Measurements from ENCODE around the gene ACAP2. TPM values are rescaled to one million over a fixed set of nuclear protein-coding genes. Genes with fewer than 3 reads are reported as not detected.

ACAP2 gene
- total RNA-seq, 4 donors from 2014 or later: 53.5 to 69.8 (median 62.5) TPM

GRCh38 chr3:195257454-195258448 is 185.1 kb downstream of the ACAP2 start:
- Histone ChIP-seq H3K27me3 (no peaks in the 10 kb centered on the region), H3K36me3 (peaks cover 0 to 4% (median 0%) of the 10 kb centered on the region in 3 donors), H3K27ac (no peak overlapping the region), H3K4me3 (no peak overlapping the region), H3K9me3 (no peaks in the 10 kb centered on the region), H3K4me1 (peaks cover 0 to 53% (median 10%) of the 10 kb centered on the region in 4 donors)
- WGBS, 2 donors: 89% methylated on average over 16 of the region's 16 CpGs
- TF ChIP-seq CTCF (IDR thresholded peaks at IDR 0.05) (no peak), EP300 (IDR thresholded peaks at IDR 0.05) (no peak), POLR2A (IDR thresholded peaks at IDR 0.05) (no peak)
- no peak for DNase-seq (ENCODE audit: low spot score in 2 of 2)

DNA sequence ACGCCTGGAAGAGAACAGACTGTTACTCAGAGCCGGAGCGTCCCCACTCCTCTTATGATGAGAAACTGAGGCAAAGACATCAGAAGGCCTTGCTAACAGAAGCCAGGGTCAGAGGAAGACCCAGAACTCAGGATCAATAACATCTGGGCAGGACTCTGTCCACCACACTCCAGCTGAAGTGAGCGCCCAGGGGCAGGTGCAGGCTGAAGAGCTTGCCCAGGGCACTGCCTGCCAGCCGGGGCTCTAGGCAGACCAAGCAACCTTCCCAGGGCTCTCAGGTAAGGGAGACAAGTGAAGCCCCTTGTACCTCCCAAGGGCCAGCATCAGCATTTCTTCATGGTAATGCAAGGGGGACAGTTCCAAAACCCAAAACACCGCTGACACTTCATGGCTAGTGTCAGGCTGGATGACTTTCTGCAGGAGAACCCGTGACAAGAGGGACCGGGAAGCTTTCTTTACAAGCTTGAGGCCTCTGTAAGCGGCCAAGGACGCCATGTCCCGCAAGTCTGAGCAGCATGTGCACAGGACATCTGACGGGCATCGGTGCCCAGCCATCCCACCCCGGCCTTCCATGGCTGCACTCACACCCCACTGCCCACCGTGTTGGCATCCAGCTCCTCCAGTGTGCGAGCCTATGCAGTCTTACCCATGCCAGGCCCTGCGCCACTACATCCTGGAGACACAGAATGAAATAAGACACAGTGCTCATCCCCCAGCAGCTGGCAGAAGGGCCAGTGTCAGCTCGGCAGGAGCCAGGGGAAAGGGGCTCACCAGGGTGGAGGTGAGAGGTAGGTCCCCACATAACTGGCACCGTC is 186.0 kb downstream of the ACAP2 start:
- 91 to 99% methylated on average over 10 to 19 of the region's 19 CpGs for WGBS, 2 donors
- Histone ChIP-seq H3K27me3 (no peaks in the 10 kb centered on the region), H3K4me1 (peaks cover 0 to 54% (median 10%) of the 10 kb centered on the region in 4 donors), H3K9me3 (no peaks in the 10 kb centered on the region), H3K4me3 (no peak overlapping the region), H3K27ac (no peak overlapping the region), H3K36me3 (peaks cover 0 to 4% (median 0%) of the 10 kb centered on the region in 3 donors)
- no peak for TF ChIP-seq EP300 (IDR thresholded peaks at IDR 0.05)
- TF ChIP-seq CTCF (IDR thresholded peaks at IDR 0.05): no peak
- TF ChIP-seq POLR2A (IDR thresholded peaks at IDR 0.05): no peak
- no peak for DNase-seq (ENCODE audit: low spot score in 2 of 2)

GRCh38 chr3:195255571-195256501 is 187.0 kb downstream of the ACAP2 start:
- no peak for TF ChIP-seq CTCF (IDR thresholded peaks at IDR 0.05)
- no peak for TF ChIP-seq EP300 (IDR thresholded peaks at IDR 0.05)
- no peak for TF ChIP-seq POLR2A (IDR thresholded peaks at IDR 0.05)
- Histone ChIP-seq H3K4me3 (no peak overlapping the region), H3K27ac (no peak overlapping the region), H3K27me3 (no peaks in the 10 kb centered on the region), H3K4me1 (peaks cover 0 to 60% (median 10%) of the 10 kb centered on the region in 4 donors), H3K9me3 (no peaks in the 10 kb centered on the region), H3K36me3 (peaks cover 0 to 4% (median 0%) of the 10 kb centered on the region in 3 donors)
- WGBS, 2 donors: 78 to 81% methylated on average over 20 to 22 of the region's 22 CpGs
- DNase-seq (ENCODE audit: low spot score in 2 of 2): no peak

DNA sequence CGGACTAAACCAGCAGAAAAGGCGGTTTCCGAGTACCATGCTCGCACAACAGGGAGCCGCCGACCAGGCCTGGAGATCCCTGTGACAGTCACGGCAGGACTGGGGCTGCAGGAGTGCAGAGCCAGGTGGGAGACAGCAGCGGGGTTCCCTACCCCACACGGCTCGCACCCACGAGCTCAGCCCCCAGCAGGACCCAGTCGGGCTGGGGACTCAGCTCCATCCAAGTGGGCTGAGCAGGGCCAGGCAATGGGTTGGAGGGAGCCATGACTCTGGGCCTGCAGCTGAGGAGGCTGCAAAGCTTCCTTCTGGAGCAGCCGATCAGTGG is 187.7 kb downstream of the ACAP2 start:
- H3K36me3 ChIP-seq: peaks cover 0 to 4% (median 0%) of the 10 kb centered on the region in 3 donors
- no peak for DNase-seq (ENCODE audit: low spot score in 2 of 2)
- TF ChIP-seq CTCF (IDR thresholded peaks at IDR 0.05) (no peak), EP300 (IDR thresholded peaks at IDR 0.05) (no peak), POLR2A (IDR thresholded peaks at IDR 0.05) (no peak)
- H3K9me3 ChIP-seq: no peaks in the 10 kb centered on the region
- WGBS, 2 donors: 80 to 90% methylated on average over 13 of the region's 13 CpGs
- H3K27ac ChIP-seq: no peak overlapping the region
- no peak overlapping the region for H3K4me3 ChIP-seq
- H3K4me1 ChIP-seq: peaks cover 0 to 58% (median 8%) of the 10 kb centered on the region in 4 donors
- H3K27me3 ChIP-seq: no peaks in the 10 kb centered on the region

Measured in tibial nerve (tissue), 4 donors.